GM12874 (cell line): ENCODE measurements around the gene TPCN2.

Source experiments
- TF ChIP-seq, protein P1 (sequence below): IDR thresholded peaks from 2 replicates; pipeline ENCODE4 v1.5.1; 2011; ENCODE audit warnings: low read depth, mild to moderate bottlenecking, control low read depth, low read length, moderate library complexity; ENCODE audit not compliant: insufficient read depth

The TPCN2 gene

DNA sequence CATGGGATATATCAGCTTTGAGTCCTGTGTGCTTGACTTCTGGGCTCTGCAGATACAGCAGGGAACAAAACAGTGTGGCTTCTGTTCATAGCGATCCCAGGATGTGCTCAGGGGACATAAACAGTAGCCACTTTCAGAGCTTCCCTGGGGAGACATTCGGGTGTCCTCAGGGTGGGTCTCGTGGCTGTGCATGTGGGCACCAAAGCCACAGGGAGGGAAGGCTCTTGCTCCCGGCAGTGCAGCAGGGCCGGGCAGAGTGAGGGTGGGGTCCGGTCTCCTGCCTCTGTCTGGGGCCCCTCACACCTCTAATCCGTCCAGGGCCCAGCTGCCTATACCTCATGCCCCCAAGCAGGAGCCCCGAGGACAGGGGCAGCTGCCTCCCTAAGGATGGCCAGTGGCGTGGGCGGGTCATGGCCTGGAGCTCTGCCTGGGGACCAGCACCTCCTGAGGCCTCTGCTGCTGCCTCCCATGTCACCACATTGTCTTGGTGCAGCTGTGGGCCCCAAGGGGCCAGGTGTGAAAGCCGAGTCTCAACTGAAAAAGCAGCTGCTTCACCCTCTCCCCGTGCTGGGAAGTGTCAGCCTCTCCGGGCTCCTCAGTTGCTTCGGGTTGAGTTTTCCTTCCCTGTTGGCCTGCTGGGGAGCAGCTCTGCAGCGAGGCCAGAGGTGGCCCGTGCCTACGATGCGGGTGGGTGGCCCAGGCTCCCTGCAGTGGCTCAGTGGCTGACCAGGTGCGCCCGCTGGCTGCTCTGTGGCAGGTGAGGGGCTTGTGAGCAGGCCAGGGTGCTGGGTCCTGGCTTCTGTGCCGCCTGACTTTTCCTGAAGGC lies 3.8 kb downstream of the TPCN2 start:
- TF ChIP-seq, protein P1, sequence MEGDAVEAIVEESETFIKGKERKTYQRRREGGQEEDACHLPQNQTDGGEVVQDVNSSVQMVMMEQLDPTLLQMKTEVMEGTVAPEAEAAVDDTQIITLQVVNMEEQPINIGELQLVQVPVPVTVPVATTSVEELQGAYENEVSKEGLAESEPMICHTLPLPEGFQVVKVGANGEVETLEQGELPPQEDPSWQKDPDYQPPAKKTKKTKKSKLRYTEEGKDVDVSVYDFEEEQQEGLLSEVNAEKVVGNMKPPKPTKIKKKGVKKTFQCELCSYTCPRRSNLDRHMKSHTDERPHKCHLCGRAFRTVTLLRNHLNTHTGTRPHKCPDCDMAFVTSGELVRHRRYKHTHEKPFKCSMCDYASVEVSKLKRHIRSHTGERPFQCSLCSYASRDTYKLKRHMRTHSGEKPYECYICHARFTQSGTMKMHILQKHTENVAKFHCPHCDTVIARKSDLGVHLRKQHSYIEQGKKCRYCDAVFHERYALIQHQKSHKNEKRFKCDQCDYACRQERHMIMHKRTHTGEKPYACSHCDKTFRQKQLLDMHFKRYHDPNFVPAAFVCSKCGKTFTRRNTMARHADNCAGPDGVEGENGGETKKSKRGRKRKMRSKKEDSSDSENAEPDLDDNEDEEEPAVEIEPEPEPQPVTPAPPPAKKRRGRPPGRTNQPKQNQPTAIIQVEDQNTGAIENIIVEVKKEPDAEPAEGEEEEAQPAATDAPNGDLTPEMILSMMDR = no peak

DNA sequence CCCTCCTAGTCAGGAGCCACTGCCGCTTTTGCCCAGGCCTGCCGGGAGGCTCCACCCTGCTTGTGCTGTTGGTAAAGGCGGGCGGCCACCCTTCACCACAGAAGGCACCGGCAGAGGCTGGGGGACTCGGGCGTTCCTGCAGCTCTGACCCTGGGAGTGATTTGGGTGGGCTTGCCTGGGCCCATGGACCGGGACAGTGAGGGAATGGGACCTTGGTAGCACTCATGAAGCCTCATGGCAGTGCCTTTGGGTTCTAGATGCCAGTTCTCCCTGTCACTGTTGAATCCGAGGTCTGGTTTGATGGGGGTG lies 4.4 kb downstream of the TPCN2 start:
- TF ChIP-seq, protein P1 = no peak

- TF ChIP-seq, protein P1 = no peak
Observed at GRCh38 chr11:69053546-69054396, 5.0 kb downstream of the TPCN2 start.

- TF ChIP-seq, protein P1 = no peak
Observed at GRCh38 chr11:69054397-69055211, 5.9 kb downstream of the TPCN2 start.

GRCh38 chr11:69055212-69055586 lies 6.5 kb downstream of the TPCN2 start:
- TF ChIP-seq, protein P1 = no peak

DNA sequence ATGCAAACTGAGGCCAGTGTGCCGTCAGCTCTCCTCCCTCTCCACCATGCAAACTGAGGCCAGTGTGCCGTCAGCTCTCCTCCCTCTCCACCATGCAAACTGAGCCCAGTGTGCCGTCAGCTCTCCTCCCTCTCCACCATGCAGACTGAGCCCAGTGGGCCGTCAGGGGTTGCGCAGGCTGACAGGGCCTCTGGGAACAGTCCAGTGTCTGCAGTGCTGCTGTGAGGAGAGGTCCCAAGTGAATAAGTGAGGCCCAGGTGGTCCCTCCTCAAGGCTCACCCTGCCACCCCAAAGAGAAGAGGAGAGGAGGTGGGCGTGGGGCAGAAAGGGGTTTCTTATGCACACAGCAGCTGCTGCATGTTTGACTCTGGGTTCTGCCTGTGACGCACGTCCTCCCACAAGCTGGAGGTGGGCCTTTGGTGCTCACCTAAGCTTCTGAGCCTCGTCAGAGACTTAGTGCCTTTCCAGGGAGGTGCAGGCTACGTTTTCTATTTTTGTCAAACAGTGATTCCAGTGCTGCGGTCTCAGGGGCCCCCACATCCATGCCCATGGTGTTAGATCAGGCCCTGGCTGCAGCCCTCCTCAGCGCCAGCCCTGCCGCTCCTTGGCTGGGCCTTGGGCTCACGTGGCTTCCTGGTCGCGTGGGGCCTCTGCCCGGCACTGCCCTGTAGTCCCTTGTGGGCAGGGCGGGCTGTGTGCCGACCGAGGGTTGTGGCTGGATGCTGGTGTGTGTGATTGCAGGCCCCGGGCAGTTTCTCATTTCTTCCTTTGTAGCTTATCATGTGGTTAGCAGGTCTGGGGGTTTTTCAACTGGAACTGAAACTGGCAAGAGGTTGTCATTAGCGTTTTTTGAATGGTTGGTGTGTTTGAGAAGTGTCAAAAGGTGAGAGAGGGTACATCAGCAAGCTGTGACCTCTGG lies 7.1 kb downstream of the TPCN2 start:
- TF ChIP-seq, protein P1 = no peak
